SK-N-SH (cell line): ENCODE data around the gene BTF3L4. TPM values are rescaled to one million over a fixed set of nuclear protein-coding genes. Genes with fewer than 3 reads are reported as not detected.

Experiments used
- CTCF ChIA-PET: fragments of 300-600, 350-600 bp; formaldehyde crosslinking; extraction: SDS; loops from one replicate; lab custom pipeline; 2021; lab: Yijun Ruan, JAX
- POLR2A ChIA-PET: fragments of 350-600 bp; sonication (Branson Sonifier 250); formaldehyde crosslinking; extraction: SDS; loops from one replicate; lab custom pipeline; 2020; ENCODE audit warnings: antibody characterized with exemption, inconsistent platforms; lab: Yijun Ruan, JAX
- DNase-seq: peaks from one replicate; pipeline ENCODE4 v3.0.0; 2012
- H2AFZ ChIP-seq: fragments of 200-600 bp; sonication (generic); 2 replicates; pipeline ENCODE4 v1.8.1; 2016; ENCODE audit warnings: antibody characterized with exemption, mild to moderate bottlenecking, low read depth
- H3F3A ChIP-seq: fragments of 200-600 bp; sonication (generic); replicated peaks from 2 replicates; pipeline ENCODE3; 2016; ENCODE audit warnings: antibody characterized with exemption, mild to moderate bottlenecking; ENCODE audit not compliant: insufficient read depth
- H3K27ac ChIP-seq, 2 experiments: fragments of 200-500 bp in 1 of 2; fragments of 200-600 bp in 1 of 2; sonication (Bioruptor generic) in 1 of 2; sonication (generic), shearing (Covaris generic) in 1 of 2; 2 replicates each; pipeline versions ENCODE4 v1.5.1 to v1.6.1; 2014 to 2016; ENCODE audit warnings: low read depth in 2 of 2, inconsistent platforms in 1 of 2, low read length in 1 of 2, mild to moderate bottlenecking in 1 of 2, mixed read lengths in 1 of 2
- H3K27me3 ChIP-seq: fragments of 200-600 bp; sonication (generic), shearing (Covaris generic); 2 replicates; pipeline ENCODE4 v1.6.1; 2016; ENCODE audit warnings: mixed run types; ENCODE audit not compliant: insufficient read depth
- H3K36me3 ChIP-seq, 2 experiments: fragments of 200-500 bp in 1 of 2; fragments of 200-600 bp in 1 of 2; sonication (Bioruptor generic) in 1 of 2; sonication (generic) in 1 of 2; replicated peaks in 1 of 2; 2 replicates each; pipeline versions ENCODE3 to v1.5.1; 2014 to 2016; ENCODE audit warnings: low read length in 1 of 2, mild to moderate bottlenecking in 1 of 2; ENCODE audit not compliant: insufficient read depth in 2 of 2, control insufficient read depth in 1 of 2
- H3K4me1 ChIP-seq, 2 experiments: fragments of 200-500 bp in 1 of 2; fragments of 200-600 bp in 1 of 2; sonication (Bioruptor generic) in 1 of 2; sonication (generic), shearing (Covaris generic) in 1 of 2; 2 replicates each; pipeline versions ENCODE4 v1.5.1 to v1.6.1; 2014 to 2016; ENCODE audit warnings: low read depth in 1 of 2, low read length in 1 of 2, mixed run types in 1 of 2; ENCODE audit not compliant: insufficient read depth in 2 of 2, control insufficient read depth in 1 of 2
- H3K4me2 ChIP-seq: fragments of 200-600 bp; sonication (generic), shearing (Covaris generic); 2 replicates; pipeline ENCODE4 v1.6.1; 2017; ENCODE audit warnings: mixed run types
- H3K4me3 ChIP-seq, 2 experiments: fragments of 200-500 bp in 1 of 2; fragments of 200-600 bp in 1 of 2; sonication (Bioruptor generic) in 1 of 2; sonication (generic), shearing (Covaris generic) in 1 of 2; 2 replicates each; pipeline versions ENCODE4 v1.5.1 to v1.8.1; 2014 to 2016; ENCODE audit warnings: low read depth in 2 of 2, inconsistent platforms in 1 of 2, low read length in 1 of 2, mild to moderate bottlenecking in 1 of 2, mixed read lengths in 1 of 2, moderate library complexity in 1 of 2
- H3K79me2 ChIP-seq: fragments of 200-600 bp; sonication (generic); 2 replicates; pipeline ENCODE4 v1.8.1; 2017; ENCODE audit warnings: mild to moderate bottlenecking; ENCODE audit not compliant: insufficient read depth
- H3K9ac ChIP-seq: fragments of 200-600 bp; sonication (generic); 2 replicates; pipeline ENCODE4 v1.6.1; 2017; ENCODE audit warnings: mixed run types
- H3K9me2 ChIP-seq: fragments of 200-600 bp; sonication (generic); 2 replicates; pipeline ENCODE4 v1.6.1; 2017; ENCODE audit warnings: mixed run types
- H3K9me3 ChIP-seq: fragments of 200-600 bp; sonication (generic); 2 replicates; pipeline ENCODE4 v1.6.1; 2017; ENCODE audit warnings: mixed run types, mild to moderate bottlenecking, moderate library complexity
- H4K20me1 ChIP-seq: fragments of 200-600 bp; sonication (generic); 2 replicates; pipeline ENCODE4 v1.6.1; 2017; ENCODE audit warnings: mild to moderate bottlenecking, mixed run types; ENCODE audit not compliant: insufficient read depth
- CHD2 ChIP-seq: fragments of 150-350 bp; IDR thresholded peaks from 2 replicates; pipeline ENCODE4 v1.6.1; 2018; ENCODE audit warnings: low read length; ENCODE audit not compliant: partially characterized antibody
- EZH2phosphoT487 ChIP-seq: fragments of 200-600 bp; sonication (generic); IDR thresholded peaks from 2 replicates; pipeline ENCODE4 v1.6.1; 2017; ENCODE audit warnings: low read depth, mixed run types, mild to moderate bottlenecking, antibody characterized with exemption, moderate library complexity, borderline replicate concordance
- FOXM1 ChIP-seq: IDR thresholded peaks from 2 replicates; pipeline ENCODE4 v1.4.0; 2012; ENCODE audit warnings: low read depth, mild to moderate bottlenecking
- GABPA ChIP-seq: IDR thresholded peaks from 2 replicates; pipeline ENCODE4 v1.4.0; 2012; ENCODE audit warnings: low read depth, mild to moderate bottlenecking
- JUND ChIP-seq: IDR thresholded peaks from 2 replicates; pipeline ENCODE4 v1.4.0; 2012
- MXI1 ChIP-seq: IDR thresholded peaks from 2 replicates; pipeline ENCODE4 v1.6.1; 2012; ENCODE audit warnings: mild to moderate bottlenecking, low read depth, low read length, improper control_type of control experiment
- POLR2AphosphoS5 ChIP-seq: IDR thresholded peaks from 2 replicates; pipeline ENCODE4 v1.6.1; 2012; ENCODE audit warnings: low read depth, low read length
- YY1 ChIP-seq: IDR thresholded peaks from 2 replicates; pipeline ENCODE4 v1.4.0; 2012; ENCODE audit warnings: low read depth, mild to moderate bottlenecking
- WGBS: methylation state at CpG from one replicate; pipeline ENCODE4 v1.1.6; 2017; ENCODE audit warnings: low lambda C conversion rate; 5-methylcytosine and 5-hydroxymethylcytosine counted together
- polyA plus RNA-seq, 3 experiments: library from polyadenylated mRNA; depleted of rRNA; stranded (reverse); fragments of >200 nt; gene quantifications; 2 replicates each; pipeline ENCODE4 v1.2.3, GENCODE V29; 2012
- TF ChIP-seq, protein P1 (sequence below): IDR thresholded peaks from 2 replicates; pipeline ENCODE4 v1.4.0; 2012; ENCODE audit warnings: low read depth, borderline replicate concordance
- TF ChIP-seq, protein P2 (sequence below): fragments of 150-350 bp; IDR thresholded peaks from 2 replicates; pipeline ENCODE4 v1.6.1; 2017; ENCODE audit warnings: antibody characterized with exemption, low read length, low read depth, borderline replicate concordance
- TF ChIP-seq, protein P3 (sequence below): IDR thresholded peaks from 2 replicates; pipeline ENCODE4; 2012

Gene BTF3L4
- polyA plus RNA-seq, 1 of the 3 experiments (the other 2 are of a cell fraction) = 26.1 TPM

DNA sequence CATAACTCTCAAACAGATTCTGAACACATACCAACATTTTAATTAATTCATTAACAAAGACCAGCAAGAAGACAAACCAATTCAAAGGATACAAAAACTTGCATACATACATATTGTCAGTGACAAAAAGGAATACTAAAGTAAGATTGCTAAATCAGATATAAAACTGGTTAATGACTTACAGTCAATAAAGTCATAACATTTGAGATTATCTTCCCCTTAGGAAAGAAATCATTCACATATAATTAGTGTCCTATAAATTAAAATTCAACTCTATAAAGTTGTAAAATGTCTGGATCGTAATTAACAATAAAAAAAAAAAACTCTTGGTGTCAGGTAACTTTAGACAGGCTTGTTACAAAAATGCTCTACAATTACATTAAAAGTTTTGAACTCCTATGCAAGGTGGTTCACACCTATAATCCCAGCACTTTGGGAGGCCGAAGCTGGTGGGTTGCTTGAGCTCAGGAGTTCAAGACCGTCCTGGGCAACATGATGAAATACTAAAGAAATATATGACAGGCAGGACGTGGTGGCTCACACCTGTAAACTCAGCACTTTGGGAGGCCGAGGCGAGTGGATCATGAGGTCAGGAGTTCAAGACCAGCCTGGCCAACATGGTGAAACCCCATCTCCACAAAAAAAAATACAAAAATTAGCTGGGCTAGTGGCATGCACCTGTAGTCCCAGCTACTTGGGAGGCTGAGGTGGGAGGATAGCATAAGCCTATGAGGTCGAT lies 47.9 kb upstream of the BTF3L4 start:
- Histone ChIP-seq H3K27ac (no peak overlapping the region), H3K36me3 (no peaks in the 10 kb centered on the region), H3K4me2 (no peak overlapping the region), H2AFZ (no peak overlapping the region), H3K79me2 (no peaks in the 10 kb centered on the region), H3F3A (peaks cover 14% of the 10 kb centered on the region), H3K27me3 (no peaks in the 10 kb centered on the region)
- no peak for TF ChIP-seq POLR2AphosphoS5
- no peak for TF ChIP-seq YY1
- no peak for TF ChIP-seq EZH2phosphoT487
- no peak for TF ChIP-seq GABPA
- TF ChIP-seq, protein P1, sequence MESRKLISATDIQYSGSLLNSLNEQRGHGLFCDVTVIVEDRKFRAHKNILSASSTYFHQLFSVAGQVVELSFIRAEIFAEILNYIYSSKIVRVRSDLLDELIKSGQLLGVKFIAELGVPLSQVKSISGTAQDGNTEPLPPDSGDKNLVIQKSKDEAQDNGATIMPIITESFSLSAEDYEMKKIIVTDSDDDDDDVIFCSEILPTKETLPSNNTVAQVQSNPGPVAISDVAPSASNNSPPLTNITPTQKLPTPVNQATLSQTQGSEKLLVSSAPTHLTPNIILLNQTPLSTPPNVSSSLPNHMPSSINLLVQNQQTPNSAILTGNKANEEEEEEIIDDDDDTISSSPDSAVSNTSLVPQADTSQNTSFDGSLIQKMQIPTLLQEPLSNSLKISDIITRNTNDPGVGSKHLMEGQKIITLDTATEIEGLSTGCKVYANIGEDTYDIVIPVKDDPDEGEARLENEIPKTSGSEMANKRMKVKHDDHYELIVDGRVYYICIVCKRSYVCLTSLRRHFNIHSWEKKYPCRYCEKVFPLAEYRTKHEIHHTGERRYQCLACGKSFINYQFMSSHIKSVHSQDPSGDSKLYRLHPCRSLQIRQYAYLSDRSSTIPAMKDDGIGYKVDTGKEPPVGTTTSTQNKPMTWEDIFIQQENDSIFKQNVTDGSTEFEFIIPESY = no peak
- TF ChIP-seq, protein P2, sequence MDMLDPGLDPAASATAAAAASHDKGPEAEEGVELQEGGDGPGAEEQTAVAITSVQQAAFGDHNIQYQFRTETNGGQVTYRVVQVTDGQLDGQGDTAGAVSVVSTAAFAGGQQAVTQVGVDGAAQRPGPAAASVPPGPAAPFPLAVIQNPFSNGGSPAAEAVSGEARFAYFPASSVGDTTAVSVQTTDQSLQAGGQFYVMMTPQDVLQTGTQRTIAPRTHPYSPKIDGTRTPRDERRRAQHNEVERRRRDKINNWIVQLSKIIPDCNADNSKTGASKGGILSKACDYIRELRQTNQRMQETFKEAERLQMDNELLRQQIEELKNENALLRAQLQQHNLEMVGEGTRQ = no peak
- TF ChIP-seq, all 33 proteins: peak for 0
- 81% methylated on average over 7 of the region's 7 CpGs for WGBS
- Histone ChIP-seq H3K4me1 (peaks cover 0 to 18% of the 10 kb centered on the region in 2 experiments; a peak in 1 of 4 replicates), H3K4me3 (no peak overlapping the region), H3K9me2 (no peaks in the 10 kb centered on the region), H3K9me3 (no peaks in the 10 kb centered on the region), H4K20me1 (no peaks in the 10 kb centered on the region), H3K9ac (no peak overlapping the region)
- no peak for DNase-seq
- ChIA-PET POLR2A (no interaction called here), CTCF (interaction anchor here (0.7 to 1.9 kb wide), 4 partner anchors 111 to 143 kb away, joined by 3 to 9 read pairs (median 5); no protein-coding TSS in a partner anchor)

DNA sequence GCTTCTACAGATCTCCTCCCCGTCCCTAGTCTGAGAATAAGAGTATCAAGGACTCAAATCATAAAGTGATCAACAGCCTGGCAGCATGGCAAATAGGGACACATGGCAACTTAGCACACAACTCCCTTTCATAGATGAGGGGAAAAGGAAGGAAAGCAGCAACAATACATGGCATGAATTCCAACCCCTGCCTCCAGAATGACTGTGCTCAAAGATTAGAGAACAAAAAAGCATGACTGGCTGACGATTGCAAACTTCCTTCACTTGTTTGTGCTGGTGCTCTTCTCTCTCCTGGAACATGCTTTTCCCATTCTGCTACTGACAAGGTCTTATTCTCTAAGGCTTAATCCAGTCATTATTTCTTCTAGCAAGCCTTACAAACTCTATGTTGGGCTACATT lies 34.0 kb upstream of the BTF3L4 start:
- ChIA-PET CTCF (interaction anchor here (2.1 kb wide), 1 partner anchor 126 kb away, joined by 6 read pairs; no protein-coding TSS in a partner anchor), POLR2A (no interaction called here)
- no peaks in the 10 kb centered on the region for H3K9me2 ChIP-seq
- 90% methylated on average over 2 of the region's 2 CpGs for WGBS
- H3K27me3 ChIP-seq = no peaks in the 10 kb centered on the region
- peaks cover 17 to 43% of the 10 kb centered on the region in 2 experiments for H3K36me3 ChIP-seq
- no peaks in the 10 kb centered on the region for H3K4me1 ChIP-seq
- no peak for DNase-seq
- peaks cover 14% of the 10 kb centered on the region for H3F3A ChIP-seq
- H3K4me2 ChIP-seq = no peak overlapping the region
- H4K20me1 ChIP-seq = no peaks in the 10 kb centered on the region
- no peaks in the 10 kb centered on the region for H3K79me2 ChIP-seq
- H3K27ac ChIP-seq = no peak overlapping the region
- no peak overlapping the region for H2AFZ ChIP-seq
- no peaks in the 10 kb centered on the region for H3K9me3 ChIP-seq
- H3K9ac ChIP-seq = no peak overlapping the region
- TF ChIP-seq MXI1 (no peak), JUND (no peak), CHD2 (no peak), FOXM1 (no peak)
- TF ChIP-seq, protein P3, sequence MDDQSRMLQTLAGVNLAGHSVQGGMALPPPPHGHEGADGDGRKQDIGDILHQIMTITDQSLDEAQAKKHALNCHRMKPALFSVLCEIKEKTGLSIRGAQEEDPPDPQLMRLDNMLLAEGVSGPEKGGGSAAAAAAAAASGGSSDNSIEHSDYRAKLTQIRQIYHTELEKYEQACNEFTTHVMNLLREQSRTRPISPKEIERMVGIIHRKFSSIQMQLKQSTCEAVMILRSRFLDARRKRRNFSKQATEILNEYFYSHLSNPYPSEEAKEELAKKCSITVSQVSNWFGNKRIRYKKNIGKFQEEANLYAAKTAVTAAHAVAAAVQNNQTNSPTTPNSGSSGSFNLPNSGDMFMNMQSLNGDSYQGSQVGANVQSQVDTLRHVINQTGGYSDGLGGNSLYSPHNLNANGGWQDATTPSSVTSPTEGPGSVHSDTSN = no peak
- H3K4me3 ChIP-seq = no peak overlapping the region
